Endometrium (tissue), 2 donors: ENCODE data around the gene BAIAP3.

ENCODE experiments used
- FAIRE-seq: peaks from 2 replicates; lab custom pipeline; 2012; peaks lifted over from hg19 to GRCh38; lab: Jason Lieb, UNC
- donor health status: control.
- donor health status: control.

The BAIAP3 gene

DNA sequence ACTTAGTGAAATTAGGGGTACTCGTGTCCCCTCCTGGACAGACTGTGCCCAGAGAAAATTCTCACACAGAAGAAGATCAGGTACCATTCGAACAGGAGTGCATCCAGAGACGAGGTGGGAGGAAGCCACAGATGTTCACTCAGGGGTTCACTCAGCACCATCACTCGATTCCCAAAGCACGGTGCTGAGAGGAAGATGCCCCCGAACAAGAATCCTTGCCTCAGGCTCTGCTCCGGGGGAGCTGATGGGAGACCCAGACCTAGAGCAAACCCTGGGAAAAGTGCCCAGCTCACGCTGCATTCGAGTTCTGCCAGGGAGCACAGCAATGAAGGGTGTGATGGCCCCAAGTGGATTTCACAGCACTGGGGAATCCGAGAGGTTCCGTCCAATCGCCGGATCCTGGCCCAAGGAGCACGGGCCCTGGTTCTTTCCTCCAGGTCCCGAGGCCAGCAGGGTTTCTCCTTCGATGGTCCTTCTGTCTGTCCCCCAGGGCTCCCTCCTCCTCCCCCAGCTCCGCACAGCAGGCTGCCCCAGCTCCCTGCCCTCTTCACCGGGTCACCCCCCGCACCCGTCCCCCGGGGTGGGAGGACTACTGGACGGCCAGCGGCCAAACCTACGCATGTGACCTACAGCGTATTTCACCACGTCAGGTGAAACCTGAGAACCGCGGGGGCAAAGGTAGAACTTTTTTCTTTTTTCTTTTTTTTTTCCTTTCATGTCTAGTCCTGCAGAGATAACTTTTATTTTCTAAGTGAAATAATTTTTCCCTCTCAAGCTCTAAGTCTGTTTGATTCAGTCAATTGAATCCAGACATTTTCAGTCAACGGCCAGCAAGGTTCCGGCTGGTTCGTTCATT lies 34.2 kb upstream of the BAIAP3 start:
- no peak for FAIRE-seq

DNA sequence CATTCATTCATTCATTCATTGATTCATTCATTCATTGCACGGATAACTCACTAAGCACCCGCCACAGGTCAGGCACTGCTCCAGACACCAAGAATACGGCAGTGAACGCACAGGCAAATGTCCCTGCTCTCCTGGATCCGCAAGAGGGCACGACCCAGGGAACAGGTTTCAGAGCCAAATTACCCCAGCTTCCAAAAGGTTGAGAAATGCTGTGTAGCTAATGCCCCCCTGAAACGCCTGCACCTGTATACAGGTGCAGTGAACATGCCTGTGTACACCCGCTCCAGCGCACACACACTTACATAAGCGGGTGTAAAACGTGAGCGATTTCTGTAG lies 33.6 kb upstream of the BAIAP3 start:
- no peak for FAIRE-seq

DNA sequence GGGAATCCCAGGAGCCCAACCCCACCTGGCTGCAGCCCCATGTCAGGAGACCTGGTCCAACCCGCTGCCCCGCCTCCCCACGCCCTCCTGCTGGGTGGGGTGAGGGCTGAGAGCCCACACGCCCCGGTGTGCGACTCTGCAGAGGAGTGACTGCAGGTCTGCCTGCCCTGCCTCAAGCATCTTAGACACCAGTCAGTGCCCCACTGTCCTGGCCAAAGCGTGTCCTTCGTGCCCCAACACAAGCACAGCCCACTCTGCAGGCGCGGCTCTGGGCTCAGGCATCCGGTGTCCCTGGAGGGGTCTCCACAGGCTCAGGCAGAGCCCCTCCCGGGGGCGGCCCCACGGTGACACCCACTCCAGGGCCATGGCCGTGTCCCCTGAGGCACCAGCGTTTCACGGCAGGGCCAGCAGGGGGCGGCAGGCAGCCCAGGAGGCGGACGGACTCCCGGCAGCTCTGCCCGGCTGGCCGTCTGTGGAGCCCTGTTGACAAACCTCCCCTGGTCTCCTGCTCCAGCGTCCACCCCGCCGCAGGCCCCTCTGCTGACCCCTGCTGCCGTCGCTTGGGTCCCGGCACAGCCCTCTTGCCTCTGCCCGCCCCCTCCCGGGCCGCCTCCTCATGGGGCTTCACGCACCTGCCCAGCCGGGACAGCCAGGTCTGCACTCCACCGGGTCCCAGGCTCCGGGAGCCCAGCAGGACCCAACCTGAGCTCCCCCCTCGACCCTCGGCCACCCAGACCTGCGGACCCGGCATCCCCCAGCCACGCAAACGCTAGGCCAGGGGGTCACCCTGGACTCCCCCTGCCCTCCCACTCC lies 32.6 kb upstream of the BAIAP3 start:
- FAIRE-seq = no peak

DNA sequence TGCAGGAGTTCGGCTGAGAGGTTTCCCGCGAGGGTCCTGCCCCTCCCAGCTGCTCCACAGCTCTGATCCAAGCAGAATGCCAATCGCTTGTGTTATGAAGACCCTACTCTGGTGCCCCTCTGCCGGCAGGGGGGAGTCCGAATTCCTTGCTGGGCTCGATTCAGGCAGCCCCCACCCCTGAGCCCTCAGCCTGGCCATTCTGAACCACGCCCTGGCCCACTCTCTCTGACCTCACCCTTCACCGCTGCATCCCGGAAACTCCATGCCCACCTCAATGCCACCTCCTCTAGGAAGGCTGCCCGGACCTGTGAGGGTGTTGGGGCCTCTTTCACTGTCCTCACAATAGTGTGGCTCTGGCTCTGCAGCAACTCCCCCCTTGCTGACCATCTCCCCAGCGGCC lies 31.9 kb upstream of the BAIAP3 start:
- FAIRE-seq = no peak

DNA sequence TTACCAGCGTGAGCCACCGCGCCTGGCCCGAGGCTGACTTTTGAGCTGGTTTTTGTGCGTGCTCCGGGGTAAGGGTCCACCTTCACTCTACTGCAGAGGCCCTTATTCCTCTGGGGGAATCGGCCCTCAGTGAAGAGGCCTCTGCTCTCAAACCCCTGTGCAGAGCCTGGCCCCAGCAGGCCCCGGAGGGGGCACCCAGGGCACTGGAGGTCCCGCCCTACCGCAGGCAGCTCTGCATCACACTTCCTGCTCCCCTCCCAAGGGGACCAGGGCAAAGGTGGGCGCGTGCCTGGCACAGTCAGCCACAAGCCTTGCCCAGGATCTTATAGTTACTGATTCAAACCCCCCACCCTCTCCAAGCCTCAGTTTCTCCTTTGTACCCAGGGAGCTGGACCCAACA lies 27.6 kb upstream of the BAIAP3 start:
- FAIRE-seq = no peak

DNA sequence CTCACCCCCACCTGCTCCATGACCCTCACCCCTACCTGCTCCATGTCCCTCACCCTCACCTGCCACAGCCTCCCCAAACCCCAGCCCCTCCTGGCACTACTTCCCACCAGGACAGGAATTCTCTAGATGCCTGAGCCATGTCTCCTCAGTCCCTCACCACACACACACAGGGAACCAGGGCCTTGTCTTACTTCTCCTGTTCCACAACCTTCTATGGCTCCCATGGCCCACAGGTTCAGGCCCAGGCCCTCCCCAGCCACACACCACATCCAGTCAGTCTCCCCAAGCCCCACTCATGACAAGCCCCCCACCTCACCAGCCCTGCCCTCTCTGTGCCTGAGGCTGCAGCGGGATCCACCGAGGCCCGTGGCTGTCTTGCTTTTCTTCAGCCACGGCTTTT lies 27.1 kb upstream of the BAIAP3 start:
- no peak for FAIRE-seq

DNA sequence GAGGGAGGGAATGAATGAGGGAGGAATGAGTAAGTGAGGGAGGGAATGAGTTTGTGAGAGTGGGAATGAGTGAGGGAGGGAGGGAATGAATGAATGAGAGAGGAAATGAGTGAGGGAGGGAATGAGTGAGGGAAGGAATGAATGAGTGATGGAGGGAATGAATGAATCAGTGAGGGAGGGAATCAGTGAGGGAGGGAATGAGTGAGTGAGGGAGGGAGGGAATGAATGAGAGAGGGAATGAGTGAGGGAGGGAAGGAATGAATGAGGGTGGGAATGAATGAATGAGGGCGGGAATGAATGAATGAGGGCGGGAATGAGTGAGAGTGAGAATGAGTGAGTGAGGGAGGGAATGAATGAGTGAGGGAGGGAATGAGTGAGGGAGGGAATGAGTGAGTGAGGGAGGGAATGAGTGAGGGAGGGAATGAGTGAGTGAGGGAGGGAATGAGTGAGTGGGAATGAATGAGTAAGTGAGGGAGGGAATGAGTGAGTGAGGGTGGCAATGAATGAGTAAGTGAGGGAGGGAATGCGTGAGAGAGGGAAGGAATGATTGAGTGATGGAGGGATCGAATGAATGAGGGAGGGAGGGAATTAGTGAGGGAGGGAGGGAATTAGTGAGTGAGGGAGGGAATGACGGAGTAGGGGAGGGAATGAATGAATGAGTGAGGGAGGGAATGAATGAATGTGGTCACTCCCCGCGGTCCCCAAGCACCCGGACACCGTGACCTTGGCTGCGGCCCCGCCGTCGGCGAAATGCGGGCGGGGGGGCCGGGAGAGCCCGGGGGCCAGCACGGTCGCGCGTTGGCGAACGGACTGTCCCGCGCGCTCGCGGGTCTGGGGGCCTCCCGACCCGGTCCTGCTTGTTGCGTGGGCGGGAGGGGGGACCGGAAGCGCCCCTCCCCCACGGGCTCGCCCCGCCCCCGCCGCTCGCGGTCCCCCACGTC lies 25.1 kb upstream of the BAIAP3 start:
- no peak for FAIRE-seq

DNA sequence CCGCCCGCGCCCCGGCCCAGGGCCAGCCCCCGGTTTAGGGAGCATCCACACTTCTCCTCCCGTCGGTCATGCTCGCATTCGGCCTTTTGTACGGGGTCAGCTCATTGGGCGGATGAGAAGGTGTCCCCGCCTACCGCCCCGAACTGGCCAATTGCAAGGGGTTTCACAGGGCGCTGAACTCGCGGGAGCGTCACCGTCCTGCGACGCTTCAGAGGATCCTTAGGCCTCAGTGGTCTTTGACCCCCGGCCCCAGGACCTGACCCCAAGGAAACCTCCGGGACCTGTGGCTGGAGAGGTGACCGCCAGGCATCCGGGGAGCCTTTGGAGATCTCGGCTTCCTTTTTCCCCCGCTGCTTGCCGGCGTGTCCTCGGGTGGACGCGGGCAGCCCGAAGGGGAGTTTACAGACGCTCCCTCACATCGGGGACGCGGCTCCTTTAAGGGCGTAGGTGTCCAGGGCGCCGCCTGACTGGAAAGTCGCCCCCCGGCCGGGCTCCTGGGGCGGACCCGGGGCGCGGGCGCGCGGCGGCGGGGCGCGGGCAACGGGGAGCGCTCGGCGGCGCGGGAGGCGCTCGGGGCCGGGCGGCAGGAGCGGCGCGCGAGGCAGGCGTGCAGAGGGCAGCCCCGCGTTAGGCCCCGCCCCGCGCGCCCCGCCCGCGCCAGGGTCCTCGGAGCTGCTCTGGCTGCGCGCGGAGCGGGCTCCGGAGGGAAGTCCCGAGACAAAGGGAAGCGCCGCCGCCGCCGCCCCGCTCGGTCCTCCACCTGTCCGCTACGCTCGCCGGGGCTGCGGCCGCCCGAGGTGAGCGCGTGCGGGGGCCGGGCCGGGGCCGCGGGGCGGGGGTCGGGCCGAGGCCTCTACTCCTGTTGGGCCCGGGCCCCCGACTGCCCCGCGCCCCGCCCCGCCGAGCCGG lies 24.2 kb upstream of the BAIAP3 start, which contains the start of gene UBE2I:
TSS of gene UBE2I (plus strand) at position 660 of the 909 bp plus-strand sequence. CDS start 4,395 bp downstream, outside the sequence.
- FAIRE-seq = no peak

DNA sequence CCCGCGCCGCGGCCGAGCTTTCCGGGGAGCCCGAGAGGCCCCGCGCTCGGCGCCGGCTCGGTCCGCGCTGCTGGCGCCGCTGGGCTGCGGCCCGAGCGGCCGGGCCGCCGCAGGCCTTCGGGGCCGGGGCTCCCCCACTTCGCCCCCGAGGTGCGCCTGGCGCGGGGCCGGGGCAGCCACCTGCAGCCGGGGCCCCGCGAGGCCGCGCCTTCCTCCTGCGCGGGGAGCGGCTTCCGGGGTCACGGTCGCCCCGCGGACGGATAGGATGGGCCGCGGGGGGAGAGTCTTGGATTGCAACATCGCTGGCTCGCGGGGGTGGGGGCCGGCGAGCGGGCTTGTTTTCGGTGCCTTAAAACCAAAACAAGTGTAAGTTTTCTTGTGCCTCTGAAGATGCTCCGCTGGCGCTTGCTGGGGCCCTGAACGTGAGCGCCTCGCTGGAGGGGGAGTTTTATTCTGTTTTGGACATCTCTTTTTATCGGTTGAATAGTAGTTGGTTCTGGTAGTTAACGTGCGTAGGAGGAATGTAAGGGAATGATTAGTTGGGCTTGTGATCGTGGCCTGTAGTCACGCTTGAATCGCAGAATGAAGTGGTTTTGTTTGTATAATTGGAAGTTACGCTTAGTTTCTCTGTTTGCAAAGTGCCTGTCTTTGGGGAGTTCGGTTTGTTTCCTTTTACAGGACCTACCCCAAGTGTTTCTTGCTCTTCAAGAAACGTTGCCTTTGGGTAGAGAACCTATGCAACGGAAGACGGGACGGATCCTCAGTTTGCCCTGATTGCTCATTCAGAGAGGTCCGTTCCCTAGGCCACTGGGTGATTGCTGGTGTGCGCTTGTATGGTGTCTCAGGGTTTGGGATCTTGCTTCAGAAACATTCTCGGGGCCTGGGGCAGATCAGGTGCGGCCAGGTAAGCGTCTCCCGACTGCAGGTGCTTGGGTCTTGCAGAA lies 23.3 kb upstream of the BAIAP3 start:
- FAIRE-seq = no peak

DNA sequence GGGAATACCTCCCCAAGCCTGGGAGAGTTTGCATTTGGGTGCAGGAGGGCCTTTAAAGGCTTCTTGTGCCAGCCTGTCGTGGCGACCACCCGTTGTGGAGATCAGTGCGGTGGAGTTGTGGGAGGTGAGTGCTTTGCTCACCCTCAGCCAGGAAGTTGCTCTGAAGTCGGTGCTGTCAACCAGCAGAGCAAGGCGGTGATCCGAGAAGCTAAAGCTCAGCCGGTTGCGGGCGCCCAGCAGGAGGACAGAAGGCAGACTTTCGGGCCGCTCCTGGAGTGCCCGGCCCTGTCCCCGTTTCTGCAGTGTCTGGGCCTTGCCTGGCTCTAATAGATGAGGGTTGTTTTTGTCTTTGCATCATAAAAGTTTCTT lies 22.6 kb upstream of the BAIAP3 start:
- FAIRE-seq = no peak

DNA sequence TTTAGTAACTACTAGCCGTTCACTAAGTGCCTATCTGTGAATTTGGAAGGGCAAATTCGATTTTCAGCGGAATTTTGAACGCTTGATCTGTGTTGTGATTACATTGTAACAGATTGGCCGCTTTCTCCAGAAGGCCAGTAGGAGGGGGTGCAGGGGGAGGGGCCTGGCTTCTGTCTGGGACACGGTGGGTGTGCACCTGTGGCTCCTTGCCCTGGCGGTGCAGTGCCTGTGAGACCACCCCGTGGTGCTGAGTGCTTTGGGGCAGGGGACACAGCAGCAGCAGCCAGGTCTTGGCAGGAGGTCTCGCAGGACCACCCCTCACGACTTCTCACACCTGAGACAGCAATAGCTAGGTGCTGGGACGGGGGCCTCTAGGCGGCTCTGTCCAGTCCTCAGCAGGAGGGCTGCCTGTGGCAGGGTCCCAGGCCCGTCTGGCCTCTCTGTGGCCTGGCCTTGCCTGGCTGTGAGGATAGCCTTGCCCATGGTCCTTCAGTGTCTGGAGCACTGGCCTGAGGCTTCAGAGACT lies 22.2 kb upstream of the BAIAP3 start:
- no peak for FAIRE-seq

DNA sequence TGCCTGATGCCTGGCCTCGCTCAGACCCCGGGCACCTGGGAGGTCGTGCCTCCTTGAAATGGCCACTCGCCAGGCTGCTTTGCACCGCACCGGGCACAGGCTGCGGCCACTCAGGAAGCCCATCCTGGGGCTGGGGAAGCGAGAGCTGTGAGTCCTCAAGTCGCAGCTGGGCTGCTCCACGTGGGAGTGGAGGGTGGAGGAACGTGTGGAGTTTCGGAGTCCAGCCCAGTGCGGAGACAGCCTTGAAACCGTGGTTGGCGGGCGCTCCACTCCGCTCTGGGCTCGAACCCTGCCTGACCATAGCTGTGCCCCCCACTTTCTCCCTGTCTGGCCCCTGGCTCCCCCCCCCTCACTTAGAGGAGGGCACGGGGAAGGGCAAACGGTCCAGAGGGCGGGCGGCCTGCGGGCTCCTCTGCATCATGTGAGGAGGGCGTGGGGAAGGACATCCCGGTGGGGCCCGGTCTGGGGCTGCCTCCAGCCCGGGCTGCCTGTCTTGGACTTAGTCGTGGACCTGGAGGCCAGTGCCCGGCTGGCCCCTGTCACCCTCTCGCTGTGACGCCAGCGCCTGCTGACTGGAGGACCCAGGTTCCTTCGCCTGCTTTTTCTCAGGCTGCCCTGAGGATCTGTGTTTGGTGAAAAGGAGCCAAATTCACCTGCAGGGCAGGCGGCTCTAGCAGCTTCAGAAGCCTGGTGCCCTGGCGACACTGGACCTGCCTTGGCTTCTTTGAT lies 21.5 kb upstream of the BAIAP3 start:
- FAIRE-seq = no peak

DNA sequence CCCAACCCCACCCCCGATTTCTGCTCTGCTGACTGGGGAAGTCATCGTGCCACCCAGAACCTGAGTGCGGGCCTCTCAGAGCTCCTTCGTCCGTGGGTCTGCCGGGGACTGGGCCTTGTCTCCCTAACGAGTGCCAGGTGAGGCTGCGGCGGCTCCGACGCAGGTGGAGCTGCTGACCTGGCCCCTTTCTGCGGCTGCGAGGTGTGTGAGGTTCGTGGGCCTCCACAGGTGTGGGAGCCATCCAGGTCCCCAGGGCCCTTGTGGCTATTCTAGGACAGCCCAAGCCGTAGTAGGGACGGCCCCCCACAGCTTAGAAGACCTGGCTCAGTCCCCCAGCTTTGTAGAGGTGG lies 21.0 kb upstream of the BAIAP3 start:
- FAIRE-seq = no peak

DNA sequence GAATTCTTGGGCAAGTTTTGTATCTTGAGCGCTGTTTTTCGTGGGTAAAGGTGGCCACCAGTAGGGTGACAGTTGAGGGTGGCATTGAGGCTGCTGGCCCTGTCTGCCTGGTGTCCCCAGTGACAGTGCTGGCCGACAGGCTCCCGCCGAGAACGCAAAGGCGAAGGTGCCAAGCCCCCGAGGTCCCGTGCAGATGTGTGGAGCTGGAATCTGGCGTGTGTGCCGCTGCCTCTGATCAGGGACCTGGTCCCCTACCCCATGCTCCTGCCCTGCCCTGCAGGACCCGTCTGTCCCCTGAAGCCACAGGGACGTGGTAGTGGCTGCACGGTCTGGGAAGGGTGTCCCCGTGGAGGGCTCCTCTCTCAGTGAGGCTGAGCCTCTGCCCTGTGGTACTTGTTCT lies 20.5 kb upstream of the BAIAP3 start:
- no peak for FAIRE-seq

DNA sequence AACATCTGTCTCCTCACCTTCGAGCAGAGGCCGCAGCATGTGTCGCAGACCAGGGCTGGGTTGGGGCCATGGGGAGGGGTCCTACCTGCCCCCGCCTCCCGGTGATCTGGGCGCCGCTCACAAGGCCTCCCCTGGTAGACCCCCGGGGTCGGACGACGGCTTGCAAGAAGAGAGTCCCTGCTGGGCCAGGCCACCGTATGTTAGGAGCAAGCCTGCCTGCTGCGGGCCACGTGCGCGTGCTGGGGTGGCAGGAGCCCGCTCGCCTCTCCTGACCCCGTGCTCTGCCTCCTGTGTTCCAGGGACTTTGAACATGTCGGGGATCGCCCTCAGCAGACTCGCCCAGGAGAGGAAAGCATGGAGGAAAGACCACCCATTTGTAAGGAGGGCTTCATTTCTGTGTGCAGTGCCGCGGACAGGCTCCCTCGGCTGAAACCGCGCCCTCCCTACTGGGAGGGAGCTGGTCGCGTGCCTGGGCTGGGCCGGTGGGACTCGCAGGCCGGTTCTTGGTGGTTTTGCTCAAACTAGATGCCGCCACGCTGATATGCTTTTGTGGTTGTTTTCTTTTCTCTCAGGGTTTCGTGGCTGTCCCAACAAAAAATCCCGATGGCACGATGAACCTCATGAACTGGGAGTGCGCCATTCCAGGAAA lies 19.6 kb upstream of the BAIAP3 start:
- FAIRE-seq = no peak

DNA sequence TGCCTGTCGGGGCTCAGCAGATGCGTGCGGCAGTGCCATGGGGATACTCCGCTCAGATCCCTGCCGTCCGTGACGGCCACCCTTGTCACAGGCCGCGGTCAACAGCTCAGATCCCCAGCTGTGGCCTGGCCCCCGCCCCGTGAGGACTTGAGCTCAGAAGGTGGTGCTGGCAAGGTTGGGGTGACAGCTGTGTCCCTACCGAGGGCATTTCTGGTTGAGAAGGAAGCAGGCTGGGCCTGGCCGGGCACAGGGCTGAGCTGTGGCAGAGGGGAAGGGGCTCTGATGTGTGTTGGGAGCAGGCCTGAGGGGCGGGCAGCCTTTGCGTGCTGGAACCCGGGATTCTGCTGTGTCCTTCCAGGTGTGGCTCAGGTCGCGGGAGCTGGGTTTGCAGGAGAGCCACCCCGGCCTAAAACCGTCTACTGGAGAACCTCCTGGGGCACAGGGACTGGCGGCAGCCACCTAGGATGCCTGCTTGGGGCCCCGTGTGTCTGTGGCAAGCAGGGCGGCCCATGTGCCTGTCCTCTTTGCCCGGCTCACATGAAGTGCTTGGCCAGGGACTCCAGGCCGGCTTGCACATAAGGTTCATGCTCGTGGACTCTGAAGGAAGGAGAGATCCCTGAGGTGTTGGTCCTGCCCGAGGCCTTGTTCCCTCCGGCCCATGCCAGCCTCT lies 18.9 kb upstream of the BAIAP3 start:
- no peak for FAIRE-seq

DNA sequence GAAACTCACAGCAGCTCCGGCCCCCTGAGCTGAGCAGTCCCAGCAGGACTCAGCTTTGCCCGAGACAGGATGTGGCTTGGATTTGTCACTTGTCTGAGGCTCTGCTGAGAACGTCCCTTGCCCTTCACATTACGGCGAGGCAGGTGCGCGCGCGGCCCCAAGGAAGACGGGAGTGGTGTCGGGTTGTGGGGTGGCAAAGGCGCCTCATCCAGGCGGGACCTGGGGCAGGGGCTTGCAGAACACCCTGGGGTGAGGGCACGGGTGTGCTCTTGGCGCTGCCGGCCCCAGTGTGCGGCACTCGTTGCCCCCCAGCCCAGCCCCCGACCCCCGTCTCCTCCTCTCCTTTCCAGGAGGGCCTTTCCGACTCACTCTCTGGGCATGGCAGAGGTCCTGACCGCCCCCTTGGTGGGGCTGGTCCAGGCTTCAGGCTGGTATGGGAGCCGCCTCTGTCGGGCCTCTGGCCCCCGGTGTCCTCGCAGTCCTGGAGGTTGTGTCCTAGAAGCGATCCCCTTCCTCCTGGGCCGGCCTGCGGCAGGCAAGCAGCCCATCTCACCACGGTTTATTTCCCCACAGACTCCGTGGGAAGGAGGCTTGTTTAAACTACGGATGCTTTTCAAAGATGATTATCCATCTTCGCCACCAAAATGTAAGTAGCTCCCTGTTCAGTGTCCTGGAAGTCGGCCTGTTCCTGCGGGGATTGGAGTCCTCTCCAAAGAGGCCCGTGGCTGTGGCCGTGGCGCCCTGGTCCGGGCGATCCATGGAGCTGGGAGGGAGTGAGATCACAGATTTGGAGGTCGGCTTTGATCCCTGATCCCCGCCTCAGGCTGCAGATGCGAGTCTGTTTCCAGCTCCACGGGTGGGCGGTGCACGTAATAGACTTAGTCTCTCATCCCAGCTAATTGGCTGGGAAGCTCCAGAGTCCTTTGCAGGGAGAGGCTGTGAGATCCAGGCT lies 18.1 kb upstream of the BAIAP3 start:
- FAIRE-seq = no peak
